Tibial artery (tissue), 4 donors: ENCODE results near the gene ZNF407.

Experiments
- DNase-seq, 2 donors: peaks; one replicate each; pipeline ENCODE4 v3.0.0-alpha.2; 2019
- H3K27ac ChIP-seq, 2 donors: fragments of 200-600 bp; sonication (generic) in 1 of 2; 1 replicate in 1 of 2; 2 replicates in 1 of 2; pipeline ENCODE4 v1.5.1; 2018 to 2019; ENCODE audit warnings: mild to moderate bottlenecking in 1 of 2
- H3K27me3 ChIP-seq, 2 donors: fragments of 200-600 bp; sonication (generic) in 1 of 2; one replicate each; pipeline versions ENCODE4 v1.5.1 to v1.6.0; 2016 to 2019
- H3K36me3 ChIP-seq, 3 donors: fragments of 200-600 bp; sonication (generic) in 2 of 3; one replicate each; pipeline ENCODE4 v1.5.1; 2016 to 2019; ENCODE audit warnings: mild to moderate bottlenecking in 2 of 3
- H3K4me1 ChIP-seq, 4 donors: fragments of 200-600 bp; sonication (generic) in 2 of 4; 1 replicate in 3 of 4; 2 replicates in 1 of 4; pipeline ENCODE4 v1.5.1; 2016 to 2019
- H3K4me3 ChIP-seq, 2 donors: fragments of 200-600 bp; sonication (generic) in 1 of 2; 1 replicate in 1 of 2; 2 replicates in 1 of 2; pipeline ENCODE4 v1.5.1; 2018 to 2019; ENCODE audit warnings: mild to moderate bottlenecking in 2 of 2
- H3K9me3 ChIP-seq, 3 donors: fragments of 200-600 bp; sonication (generic) in 1 of 3; one replicate each; pipeline ENCODE4 v1.5.1; 2016 to 2019
- CTCF ChIP-seq, 2 experiments: fragments of 200-600 bp in 1 of 2; fragments of 450-650 bp in 1 of 2; IDR thresholded peaks; one replicate each; pipeline ENCODE4 v1.5.1; 2017 to 2019; ENCODE audit warnings: antibody characterized with exemption in 2 of 2, mild to moderate bottlenecking in 1 of 2, moderate library complexity in 1 of 2
- intact Hi-C: fragments of 100-400 bp; cut with DNase I; formaldehyde crosslinking; loops from one replicate; pipeline ENCODE4 v1.15.0; 2023; ENCODE audit warnings: low total_unique reads

Gene ZNF407

GRCh38 chr18:74683573-74683972 is 85.9 kb downstream of the ZNF407 start:
- H3K4me3 ChIP-seq = no peak overlapping the region
- intact Hi-C loops = no loop called here
- H3K27ac ChIP-seq = no peak overlapping the region
- no peak for TF ChIP-seq CTCF (IDR thresholded peaks at IDR 0.05)
- H3K36me3 ChIP-seq = peaks cover 6 to 8% (median 8%) of the 10 kb centered on the region in 3 donors
- H3K4me1 ChIP-seq = no peaks in the 10 kb centered on the region
- no peaks in the 10 kb centered on the region for H3K27me3 ChIP-seq
- DNase-seq = no peak
- no peaks in the 10 kb centered on the region for H3K9me3 ChIP-seq

GRCh38 chr18:74689251-74689650 is 91.6 kb downstream of the ZNF407 start:
- Histone ChIP-seq H3K36me3 (peaks cover 6 to 8% (median 8%) of the 10 kb centered on the region in 3 donors), H3K4me3 (no peak overlapping the region), H3K4me1 (no peaks in the 10 kb centered on the region), H3K27ac (no peak overlapping the region), H3K27me3 (no peaks in the 10 kb centered on the region), H3K9me3 (no peaks in the 10 kb centered on the region)
- no peak for TF ChIP-seq CTCF (IDR thresholded peaks at IDR 0.05)
- intact Hi-C loops = no loop called here
- no peak for DNase-seq

- Histone ChIP-seq H3K36me3 (no peaks in the 10 kb centered on the region), H3K4me3 (no peak overlapping the region)
- intact Hi-C loops = no loop called here
Measured at GRCh38 chr18:74692367-74693013, 94.8 kb downstream of the ZNF407 start.

GRCh38 chr18:74694436-74694835 is 96.8 kb downstream of the ZNF407 start:
- H3K9me3 ChIP-seq = no peaks in the 10 kb centered on the region
- intact Hi-C loops = no loop called here

More at GRCh38 chr18:74692367-74693013, 94.8 kb downstream of the ZNF407 start:
- no peak for TF ChIP-seq CTCF (IDR thresholded peaks at IDR 0.05)
- H3K9me3 ChIP-seq = no peaks in the 10 kb centered on the region
- H3K27ac ChIP-seq = no peak overlapping the region
- no peaks in the 10 kb centered on the region for H3K27me3 ChIP-seq
- H3K4me1 ChIP-seq = no peaks in the 10 kb centered on the region
- no peak for DNase-seq

GRCh38 chr18:74695170-74695569 is 97.5 kb downstream of the ZNF407 start:
- H3K4me3 ChIP-seq = no peak overlapping the region
- no peak for TF ChIP-seq CTCF (IDR thresholded peaks at IDR 0.05)
- H3K9me3 ChIP-seq = no peaks in the 10 kb centered on the region
- H3K27me3 ChIP-seq = no peaks in the 10 kb centered on the region
- H3K4me1 ChIP-seq = no peaks in the 10 kb centered on the region
- intact Hi-C loops = no loop called here
- H3K36me3 ChIP-seq = no peaks in the 10 kb centered on the region
- no peak overlapping the region for H3K27ac ChIP-seq
- no peak for DNase-seq

More at GRCh38 chr18:74694436-74694835, 96.8 kb downstream of the ZNF407 start:
- no peaks in the 10 kb centered on the region for H3K27me3 ChIP-seq
- no peak overlapping the region for H3K4me3 ChIP-seq
- no peaks in the 10 kb centered on the region for H3K4me1 ChIP-seq
- H3K36me3 ChIP-seq = no peaks in the 10 kb centered on the region
- no peak overlapping the region for H3K27ac ChIP-seq
- DNase-seq = no peak
- no peak for TF ChIP-seq CTCF (IDR thresholded peaks at IDR 0.05)

- Histone ChIP-seq H3K9me3 (no peaks in the 10 kb centered on the region), H3K4me3 (no peak overlapping the region), H3K27ac (no peak overlapping the region), H3K27me3 (no peaks in the 10 kb centered on the region), H3K36me3 (no peaks in the 10 kb centered on the region), H3K4me1 (no peaks in the 10 kb centered on the region)
- no peak for TF ChIP-seq CTCF (IDR thresholded peaks at IDR 0.05)
- intact Hi-C loops = no loop called here
- DNase-seq = no peak
Measured at GRCh38 chr18:74698881-74699280, 101.2 kb downstream of the ZNF407 start.
